Measurements from ENCODE around the gene RAB26. TPM values are rescaled to one million over a fixed set of nuclear protein-coding genes. Genes with fewer than 3 reads are reported as not detected.
"Not testable (repeated sequence)": the region's sequence is repeated elsewhere in the genome, so short reads cannot be mapped to it uniquely, and the experiment has no call there.

The RAB26 gene
- total and polyA plus RNA-seq, 2 donors = 0.28 to 2.6 TPM

DNA sequence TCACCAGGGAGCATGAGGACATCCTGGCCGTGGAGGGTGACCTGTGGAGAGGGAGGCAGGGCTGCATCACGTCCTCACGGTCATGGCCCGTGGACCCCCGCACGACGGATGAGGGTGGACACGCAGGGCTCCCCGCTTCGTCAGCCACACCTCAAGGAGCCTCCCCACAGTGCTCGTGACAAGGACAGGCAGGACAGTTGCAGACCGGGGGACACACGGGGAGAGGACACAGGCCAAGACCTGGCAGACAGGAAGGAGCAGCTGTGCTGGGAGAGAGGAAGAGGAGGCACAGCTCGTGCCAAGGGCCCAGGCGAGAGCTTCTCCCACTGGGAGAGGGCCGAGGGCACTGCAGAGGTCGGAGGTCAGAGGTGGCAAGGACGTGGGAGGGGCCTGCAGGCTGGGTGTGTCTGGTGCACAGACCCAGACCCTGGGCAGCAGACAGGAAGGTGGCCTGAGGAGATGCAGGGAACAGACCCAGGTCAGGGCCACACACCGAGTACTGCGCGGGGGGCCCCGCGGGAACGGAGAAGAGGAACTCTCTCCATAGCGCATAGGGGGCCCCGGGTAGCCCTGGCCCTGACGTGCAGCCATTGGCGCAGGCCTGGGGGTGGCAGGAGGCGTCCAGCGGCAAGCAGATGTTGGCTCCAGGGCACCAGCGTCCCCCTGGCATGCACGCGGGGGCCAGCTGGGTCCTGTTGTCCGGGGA is 33.4 kb upstream of the RAB26 start:
- not testable (repeated sequence) for H3K4me1 ChIP-seq (ENCODE audit: control insufficient read depth in 2 of 2, insufficient read depth in 2 of 2, low read length in 2 of 2); DNase-seq (ENCODE audit: low read depth in 6 of 9, low spot score in 9 of 9); H3K9me3 ChIP-seq (ENCODE audit: control insufficient read depth in 2 of 2, insufficient read depth in 1 of 2, low read length in 1 of 2); H3K4me3 ChIP-seq (ENCODE audit: low read length in 2 of 2); H3K27ac ChIP-seq (ENCODE audit: low read depth in 1 of 2, low read length in 1 of 2); H3K27me3 ChIP-seq (ENCODE audit: control insufficient read depth in 2 of 2, insufficient read depth in 1 of 2, low read length in 1 of 2)
- peaks cover 3 to 30% of the 10 kb centered on the region in 2 donors for H3K36me3 ChIP-seq (ENCODE audit: control insufficient read depth in 2 of 2, insufficient read depth in 2 of 2, low read length in 1 of 2)
- WGBS = 97% methylated on average over 31 of the region's 34 CpGs

DNA sequence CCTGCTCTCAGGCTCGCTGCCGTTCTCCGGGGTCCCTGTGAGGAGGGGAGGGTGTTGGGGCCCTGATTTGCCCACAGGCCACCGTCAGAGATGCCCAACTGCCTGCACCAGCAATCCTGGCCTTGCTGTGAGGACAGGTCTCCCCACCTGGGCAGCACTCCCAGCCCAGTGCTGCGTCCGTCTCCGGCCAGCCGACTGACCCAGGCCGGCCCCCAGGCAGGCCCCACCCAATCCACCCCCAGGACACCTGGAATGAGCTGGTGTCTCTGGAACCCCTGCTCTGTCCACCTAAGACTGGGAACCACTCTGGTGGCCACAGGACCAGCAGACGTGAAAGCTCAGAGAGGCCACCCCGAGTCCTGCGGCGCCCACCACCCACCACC is 32.8 kb upstream of the RAB26 start:
- DNase-seq (ENCODE audit: low read depth in 6 of 9, low spot score in 9 of 9) = no peak
- Histone ChIP-seq H3K27ac (ENCODE audit: low read depth in 1 of 2, low read length in 1 of 2) (no peak overlapping the region), H3K4me3 (ENCODE audit: low read length in 2 of 2) (no peak overlapping the region), H3K36me3 (ENCODE audit: control insufficient read depth in 2 of 2, insufficient read depth in 2 of 2, low read length in 1 of 2) (peaks cover 3 to 25% of the 10 kb centered on the region in 2 donors), H3K4me1 (ENCODE audit: control insufficient read depth in 2 of 2, insufficient read depth in 2 of 2, low read length in 2 of 2) (no peaks in the 10 kb centered on the region), H3K27me3 (ENCODE audit: control insufficient read depth in 2 of 2, insufficient read depth in 1 of 2, low read length in 1 of 2) (no peaks in the 10 kb centered on the region), H3K9me3 (ENCODE audit: control insufficient read depth in 2 of 2, insufficient read depth in 1 of 2, low read length in 1 of 2) (no peaks in the 10 kb centered on the region)
- WGBS = 98% methylated on average over 13 of the region's 13 CpGs

DNA sequence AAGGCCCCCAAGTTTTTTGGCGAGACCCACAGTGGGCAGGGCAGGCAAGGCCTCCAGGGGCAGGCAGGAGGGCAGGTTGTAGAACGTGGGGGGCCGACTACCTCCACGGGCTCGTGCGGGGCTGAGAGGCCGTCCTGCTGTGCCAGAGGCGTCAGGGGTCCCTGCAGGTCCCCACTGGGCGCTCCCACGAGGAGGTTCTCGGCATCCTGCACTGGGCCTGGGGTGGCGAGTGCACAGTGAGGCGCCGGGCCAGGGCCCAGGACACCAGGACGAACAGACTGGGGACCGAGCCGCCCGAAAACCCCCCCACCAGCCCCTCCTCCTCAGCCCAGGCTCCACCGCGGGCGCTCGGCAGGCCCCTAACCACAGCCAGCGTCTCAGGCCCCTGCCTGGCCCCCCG is 32.0 kb upstream of the RAB26 start:
- H3K9me3 ChIP-seq (ENCODE audit: control insufficient read depth in 2 of 2, insufficient read depth in 1 of 2, low read length in 1 of 2); H3K27me3 ChIP-seq (ENCODE audit: control insufficient read depth in 2 of 2, insufficient read depth in 1 of 2, low read length in 1 of 2); H3K4me1 ChIP-seq (ENCODE audit: control insufficient read depth in 2 of 2, insufficient read depth in 2 of 2, low read length in 2 of 2); DNase-seq (ENCODE audit: low read depth in 6 of 9, low spot score in 9 of 9); H3K4me3 ChIP-seq (ENCODE audit: low read length in 2 of 2); H3K27ac ChIP-seq (ENCODE audit: low read depth in 1 of 2, low read length in 1 of 2): not testable (repeated sequence)
- H3K36me3 ChIP-seq (ENCODE audit: control insufficient read depth in 2 of 2, insufficient read depth in 2 of 2, low read length in 1 of 2) = peaks cover 0 to 16% of the 10 kb centered on the region in 2 donors
- WGBS = 98% methylated on average over 24 of the region's 24 CpGs

DNA sequence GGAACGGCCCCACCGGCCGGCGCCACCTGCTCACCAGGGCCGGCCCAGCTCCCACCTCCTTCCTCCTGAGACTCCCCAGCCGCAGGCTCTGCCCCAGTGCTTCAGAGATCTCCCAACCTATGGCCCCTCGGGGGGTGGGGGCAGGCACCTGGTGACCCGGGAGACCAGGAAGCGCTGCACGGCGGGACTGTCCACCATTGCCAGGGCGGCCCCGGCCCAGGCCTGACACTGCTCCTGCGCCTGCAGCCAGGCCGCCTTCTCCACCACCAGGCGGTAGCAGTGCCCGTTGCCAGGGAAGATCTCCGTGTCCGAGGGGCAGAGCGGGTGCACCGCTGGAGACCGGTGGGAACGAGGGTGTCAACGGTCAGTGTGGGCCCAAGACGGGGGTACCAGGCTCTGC is 31.1 kb upstream of the RAB26 start:
- not testable (repeated sequence) for H3K27ac ChIP-seq (ENCODE audit: low read depth in 1 of 2, low read length in 1 of 2); DNase-seq (ENCODE audit: low read depth in 6 of 9, low spot score in 9 of 9); H3K27me3 ChIP-seq (ENCODE audit: control insufficient read depth in 2 of 2, insufficient read depth in 1 of 2, low read length in 1 of 2); H3K4me3 ChIP-seq (ENCODE audit: low read length in 2 of 2); H3K4me1 ChIP-seq (ENCODE audit: control insufficient read depth in 2 of 2, insufficient read depth in 2 of 2, low read length in 2 of 2); H3K9me3 ChIP-seq (ENCODE audit: control insufficient read depth in 2 of 2, insufficient read depth in 1 of 2, low read length in 1 of 2); H3K36me3 ChIP-seq (ENCODE audit: control insufficient read depth in 2 of 2, insufficient read depth in 2 of 2, low read length in 1 of 2)
- 97% methylated on average over 24 of the region's 25 CpGs for WGBS

DNA sequence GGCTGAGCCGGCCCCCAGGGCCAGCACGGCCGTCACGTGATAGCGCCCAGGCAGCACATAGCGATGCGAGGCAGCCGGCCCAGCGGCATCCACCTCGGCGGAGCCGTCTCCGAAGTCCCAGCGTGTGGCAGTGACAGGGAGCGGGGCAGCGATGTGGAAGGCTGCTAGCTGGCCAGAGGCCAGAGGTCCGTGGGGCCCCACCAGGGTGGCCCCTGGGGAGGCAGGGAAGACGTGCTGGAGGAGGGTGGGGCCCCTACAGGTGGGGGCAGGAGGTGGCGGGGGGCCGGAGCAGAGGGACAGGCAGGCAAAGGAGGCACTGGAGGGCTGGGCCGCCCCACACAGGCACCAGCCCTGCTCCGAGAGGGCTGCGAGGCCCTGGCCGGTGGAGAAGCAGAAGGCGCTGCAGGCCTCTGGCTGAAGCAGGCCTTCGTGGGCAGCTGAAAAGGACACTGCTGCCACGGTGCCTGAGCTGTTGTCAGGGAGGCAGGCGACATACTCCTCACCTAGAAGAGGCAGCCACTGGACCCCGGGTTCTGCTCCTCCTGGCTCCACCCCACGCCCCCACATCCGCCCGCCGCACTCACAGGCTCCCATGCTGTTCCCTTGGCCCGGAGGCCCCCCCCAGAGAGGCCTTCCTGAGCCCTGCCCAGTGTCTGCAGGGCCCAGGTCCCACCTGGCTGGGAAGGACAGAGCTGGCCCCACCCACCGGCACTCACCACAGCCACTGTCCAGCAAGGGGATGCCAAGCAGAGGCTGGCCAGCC is 30.3 kb upstream of the RAB26 start:
- not testable (repeated sequence) for H3K27me3 ChIP-seq (ENCODE audit: control insufficient read depth in 2 of 2, insufficient read depth in 1 of 2, low read length in 1 of 2); H3K27ac ChIP-seq (ENCODE audit: low read depth in 1 of 2, low read length in 1 of 2); H3K9me3 ChIP-seq (ENCODE audit: control insufficient read depth in 2 of 2, insufficient read depth in 1 of 2, low read length in 1 of 2); H3K4me1 ChIP-seq (ENCODE audit: control insufficient read depth in 2 of 2, insufficient read depth in 2 of 2, low read length in 2 of 2); H3K4me3 ChIP-seq (ENCODE audit: low read length in 2 of 2); H3K36me3 ChIP-seq (ENCODE audit: control insufficient read depth in 2 of 2, insufficient read depth in 2 of 2, low read length in 1 of 2); DNase-seq (ENCODE audit: low read depth in 6 of 9, low spot score in 9 of 9)
- WGBS = 94% methylated on average over 27 of the region's 35 CpGs

DNA sequence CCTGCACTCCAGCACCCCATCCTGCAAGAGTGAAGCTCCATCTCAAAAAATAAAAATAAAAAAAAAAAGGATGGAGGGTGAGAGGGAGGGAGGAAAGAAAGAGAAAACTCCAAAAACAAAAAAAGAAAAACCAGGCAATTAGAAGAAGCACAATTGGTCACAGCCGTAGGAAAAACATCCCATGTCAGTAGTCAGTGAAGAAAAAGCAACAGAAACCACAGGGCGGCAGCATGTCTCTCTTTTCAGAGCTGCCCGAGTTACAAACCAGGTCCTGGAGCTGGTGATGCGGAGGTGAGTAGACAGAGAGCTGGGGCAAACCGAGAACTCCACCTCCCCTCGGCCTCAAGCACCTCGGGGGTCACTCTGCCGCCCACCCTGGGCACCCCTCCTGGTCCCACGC is 27.1 kb upstream of the RAB26 start:
- H3K9me3 ChIP-seq (ENCODE audit: control insufficient read depth in 2 of 2, insufficient read depth in 1 of 2, low read length in 1 of 2); H3K27me3 ChIP-seq (ENCODE audit: control insufficient read depth in 2 of 2, insufficient read depth in 1 of 2, low read length in 1 of 2); H3K4me3 ChIP-seq (ENCODE audit: low read length in 2 of 2); H3K36me3 ChIP-seq (ENCODE audit: control insufficient read depth in 2 of 2, insufficient read depth in 2 of 2, low read length in 1 of 2); H3K27ac ChIP-seq (ENCODE audit: low read depth in 1 of 2, low read length in 1 of 2); DNase-seq (ENCODE audit: low read depth in 6 of 9, low spot score in 9 of 9): not testable (repeated sequence)
- peaks cover 6 to 16% of the 10 kb centered on the region in 2 donors for H3K4me1 ChIP-seq (ENCODE audit: control insufficient read depth in 2 of 2, insufficient read depth in 2 of 2, low read length in 2 of 2)
- WGBS = 80% methylated on average over 9 of the region's 9 CpGs

DNA sequence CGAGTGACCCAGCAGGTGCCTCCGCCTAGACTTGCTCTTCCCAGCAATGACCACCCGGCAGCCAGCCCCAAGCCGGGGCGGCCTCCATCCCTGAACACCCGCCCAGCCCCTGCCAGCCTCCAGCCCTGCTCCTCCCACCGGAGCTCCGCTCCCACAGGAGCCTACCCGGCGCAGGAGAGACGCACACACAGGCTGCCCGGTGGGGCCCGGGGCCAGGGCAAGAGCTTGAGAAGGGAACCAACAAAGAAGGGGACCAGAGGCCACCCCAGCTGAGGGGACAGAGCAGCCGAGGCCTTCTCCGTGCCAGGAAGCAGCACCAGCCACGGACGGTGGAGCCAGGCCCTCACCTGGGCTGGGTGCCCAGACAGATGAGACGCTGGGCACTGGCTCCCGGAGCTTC is 26.6 kb upstream of the RAB26 start:
- H3K9me3 ChIP-seq (ENCODE audit: control insufficient read depth in 2 of 2, insufficient read depth in 1 of 2, low read length in 1 of 2) = no peaks in the 10 kb centered on the region
- DNase-seq (ENCODE audit: low read depth in 6 of 9, low spot score in 9 of 9) = no peak
- 95% methylated on average over 19 of the region's 19 CpGs for WGBS
- peaks cover 0 to 6% of the 10 kb centered on the region in 2 donors for H3K27me3 ChIP-seq (ENCODE audit: control insufficient read depth in 2 of 2, insufficient read depth in 1 of 2, low read length in 1 of 2)
- no peak overlapping the region for H3K4me3 ChIP-seq (ENCODE audit: low read length in 2 of 2)
- peaks cover 6 to 16% of the 10 kb centered on the region in 2 donors for H3K4me1 ChIP-seq (ENCODE audit: control insufficient read depth in 2 of 2, insufficient read depth in 2 of 2, low read length in 2 of 2)
- no peak overlapping the region for H3K27ac ChIP-seq (ENCODE audit: low read depth in 1 of 2, low read length in 1 of 2)
- no peaks in the 10 kb centered on the region for H3K36me3 ChIP-seq (ENCODE audit: control insufficient read depth in 2 of 2, insufficient read depth in 2 of 2, low read length in 1 of 2)

DNA sequence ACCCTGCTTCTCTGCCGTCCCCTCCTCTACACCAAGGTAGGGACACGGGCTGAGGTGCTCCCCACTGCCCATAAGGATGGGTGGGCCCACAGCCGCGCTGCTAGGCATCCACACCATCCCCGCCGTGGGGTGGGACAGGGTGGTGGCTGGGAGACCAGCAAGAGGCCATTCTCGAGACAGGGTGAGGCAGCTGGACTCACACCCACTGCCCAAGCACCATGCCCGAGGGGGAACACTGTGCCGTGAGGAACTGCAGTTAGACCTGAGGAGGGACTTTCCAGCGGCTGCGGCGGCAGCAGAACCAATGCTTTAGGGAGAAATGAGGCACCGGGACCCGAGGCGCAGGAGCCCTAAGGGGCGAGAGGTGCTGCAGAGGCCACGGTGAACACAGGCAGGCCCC is 26.0 kb upstream of the RAB26 start:
- peaks cover 0 to 6% of the 10 kb centered on the region in 2 donors for H3K27me3 ChIP-seq (ENCODE audit: control insufficient read depth in 2 of 2, insufficient read depth in 1 of 2, low read length in 1 of 2)
- no peak for DNase-seq (ENCODE audit: low read depth in 6 of 9, low spot score in 9 of 9)
- peaks cover 6 to 16% of the 10 kb centered on the region in 2 donors for H3K4me1 ChIP-seq (ENCODE audit: control insufficient read depth in 2 of 2, insufficient read depth in 2 of 2, low read length in 2 of 2)
- 96% methylated on average over 17 of the region's 17 CpGs for WGBS
- H3K27ac ChIP-seq (ENCODE audit: low read depth in 1 of 2, low read length in 1 of 2) = no peak overlapping the region
- H3K36me3 ChIP-seq (ENCODE audit: control insufficient read depth in 2 of 2, insufficient read depth in 2 of 2, low read length in 1 of 2) = no peaks in the 10 kb centered on the region
- H3K9me3 ChIP-seq (ENCODE audit: control insufficient read depth in 2 of 2, insufficient read depth in 1 of 2, low read length in 1 of 2) = no peaks in the 10 kb centered on the region
- no peak overlapping the region for H3K4me3 ChIP-seq (ENCODE audit: low read length in 2 of 2)

DNA sequence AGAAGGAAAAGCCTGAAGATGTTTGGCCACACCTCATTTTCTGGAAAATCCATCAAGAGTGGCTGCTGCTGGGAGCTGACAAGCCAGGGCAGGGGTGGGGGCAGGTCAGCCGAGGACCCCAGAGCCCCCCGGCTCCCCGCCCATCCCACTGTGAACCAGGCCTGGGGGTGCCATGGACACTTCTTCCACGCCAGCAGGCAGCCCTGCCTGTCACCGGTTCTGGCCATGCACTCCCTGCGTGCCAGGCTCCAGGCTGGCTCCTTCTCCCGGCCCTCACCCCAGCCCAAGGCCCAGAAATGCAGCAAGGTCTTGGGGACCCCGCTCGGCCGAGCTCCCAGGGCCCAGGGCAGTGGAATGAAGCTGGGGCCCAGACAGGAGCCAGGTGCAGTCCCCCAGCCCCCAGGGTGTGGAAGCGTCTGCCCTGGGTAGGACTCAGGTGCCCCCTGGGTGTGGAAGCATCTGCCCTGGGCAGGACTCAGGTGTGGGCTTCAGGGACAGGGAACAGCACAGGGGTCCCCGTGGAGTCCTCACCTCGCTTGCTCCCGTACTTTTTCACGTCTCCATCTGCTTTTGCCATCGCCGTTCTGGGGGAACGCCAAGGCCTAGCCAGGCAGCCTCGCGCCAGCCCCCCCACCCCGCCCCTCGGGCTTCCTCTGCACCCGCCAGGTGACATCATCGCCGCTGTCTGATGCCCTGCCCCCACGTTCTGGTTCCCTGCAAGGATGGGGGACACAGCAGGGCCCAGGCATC is 25.3 kb upstream of the RAB26 start:
- H3K27ac ChIP-seq (ENCODE audit: low read depth in 1 of 2, low read length in 1 of 2); H3K4me3 ChIP-seq (ENCODE audit: low read length in 2 of 2); H3K27me3 ChIP-seq (ENCODE audit: control insufficient read depth in 2 of 2, insufficient read depth in 1 of 2, low read length in 1 of 2); H3K36me3 ChIP-seq (ENCODE audit: control insufficient read depth in 2 of 2, insufficient read depth in 2 of 2, low read length in 1 of 2); H3K9me3 ChIP-seq (ENCODE audit: control insufficient read depth in 2 of 2, insufficient read depth in 1 of 2, low read length in 1 of 2); DNase-seq (ENCODE audit: low read depth in 6 of 9, low spot score in 9 of 9): not testable (repeated sequence)
- 90% methylated on average over 20 of the region's 26 CpGs for WGBS
- peaks cover 6 to 16% of the 10 kb centered on the region in 2 donors for H3K4me1 ChIP-seq (ENCODE audit: control insufficient read depth in 2 of 2, insufficient read depth in 2 of 2, low read length in 2 of 2)
